ENCODE data around the gene ADAM22. TPM values are rescaled to one million over a fixed set of nuclear protein-coding genes. Genes with fewer than 3 reads are reported as not detected.

ADAM22 gene
- total RNA-seq, 4 donors from 2014 or later: 6.8 to 87.5 (median 13.3) TPM

DNA sequence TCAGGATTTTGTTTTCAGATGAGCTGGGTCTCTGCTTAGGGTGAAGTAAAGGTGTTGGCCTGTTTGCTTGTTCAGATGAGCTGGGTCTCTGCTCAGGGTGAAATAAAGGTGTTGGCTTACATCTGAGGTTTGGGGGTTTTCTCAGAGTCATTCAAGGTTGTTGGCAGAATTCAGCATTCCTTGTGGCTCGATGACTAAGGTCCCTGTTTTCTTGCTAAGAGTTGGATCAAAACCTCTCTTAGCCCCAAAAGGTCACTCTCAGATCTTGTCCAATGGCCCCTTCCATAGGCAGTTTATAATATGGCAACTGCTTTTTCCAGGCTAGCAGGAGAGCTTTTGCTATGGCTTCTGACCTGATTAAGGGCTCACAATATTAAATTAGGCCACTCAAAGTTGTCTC, 106.6 kb downstream of the ADAM22 start:
- TF ChIP-seq, protein P1, sequence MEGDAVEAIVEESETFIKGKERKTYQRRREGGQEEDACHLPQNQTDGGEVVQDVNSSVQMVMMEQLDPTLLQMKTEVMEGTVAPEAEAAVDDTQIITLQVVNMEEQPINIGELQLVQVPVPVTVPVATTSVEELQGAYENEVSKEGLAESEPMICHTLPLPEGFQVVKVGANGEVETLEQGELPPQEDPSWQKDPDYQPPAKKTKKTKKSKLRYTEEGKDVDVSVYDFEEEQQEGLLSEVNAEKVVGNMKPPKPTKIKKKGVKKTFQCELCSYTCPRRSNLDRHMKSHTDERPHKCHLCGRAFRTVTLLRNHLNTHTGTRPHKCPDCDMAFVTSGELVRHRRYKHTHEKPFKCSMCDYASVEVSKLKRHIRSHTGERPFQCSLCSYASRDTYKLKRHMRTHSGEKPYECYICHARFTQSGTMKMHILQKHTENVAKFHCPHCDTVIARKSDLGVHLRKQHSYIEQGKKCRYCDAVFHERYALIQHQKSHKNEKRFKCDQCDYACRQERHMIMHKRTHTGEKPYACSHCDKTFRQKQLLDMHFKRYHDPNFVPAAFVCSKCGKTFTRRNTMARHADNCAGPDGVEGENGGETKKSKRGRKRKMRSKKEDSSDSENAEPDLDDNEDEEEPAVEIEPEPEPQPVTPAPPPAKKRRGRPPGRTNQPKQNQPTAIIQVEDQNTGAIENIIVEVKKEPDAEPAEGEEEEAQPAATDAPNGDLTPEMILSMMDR (IDR thresholded peaks at IDR 0.05): no peak
- no peak for TF ChIP-seq POLR2A (IDR thresholded peaks at IDR 0.05)
- H3K27ac ChIP-seq: no peak overlapping the region
- H3K27me3 ChIP-seq: no peaks in the 10 kb centered on the region
- intact Hi-C loops (cut with DNase I; ENCODE audit: low total_unique reads): no loop called here
- H3K9me3 ChIP-seq: no peaks in the 10 kb centered on the region
- H3K36me3 ChIP-seq: no peaks in the 10 kb centered on the region
- DNase-seq: no peak
- no peak overlapping the region for H3K4me3 ChIP-seq
- no peaks in the 10 kb centered on the region for H3K4me1 ChIP-seq

GRCh38 chr7:88041583-88041982, 107.5 kb downstream of the ADAM22 start:
- H3K4me3 ChIP-seq: no peak overlapping the region
- H3K4me1 ChIP-seq: no peaks in the 10 kb centered on the region
- no peaks in the 10 kb centered on the region for H3K9me3 ChIP-seq
- no peaks in the 10 kb centered on the region for H3K27me3 ChIP-seq
- TF ChIP-seq, protein P1 (IDR thresholded peaks at IDR 0.05): no peak
- no peak for TF ChIP-seq POLR2A (IDR thresholded peaks at IDR 0.05)
- no peaks in the 10 kb centered on the region for H3K36me3 ChIP-seq
- DNase-seq: no peak
- peak overlapping the region in 1 of 2 donors; percentile 10 for H3K27ac ChIP-seq
- intact Hi-C loops (cut with DNase I; ENCODE audit: low total_unique reads): no loop called here

DNA sequence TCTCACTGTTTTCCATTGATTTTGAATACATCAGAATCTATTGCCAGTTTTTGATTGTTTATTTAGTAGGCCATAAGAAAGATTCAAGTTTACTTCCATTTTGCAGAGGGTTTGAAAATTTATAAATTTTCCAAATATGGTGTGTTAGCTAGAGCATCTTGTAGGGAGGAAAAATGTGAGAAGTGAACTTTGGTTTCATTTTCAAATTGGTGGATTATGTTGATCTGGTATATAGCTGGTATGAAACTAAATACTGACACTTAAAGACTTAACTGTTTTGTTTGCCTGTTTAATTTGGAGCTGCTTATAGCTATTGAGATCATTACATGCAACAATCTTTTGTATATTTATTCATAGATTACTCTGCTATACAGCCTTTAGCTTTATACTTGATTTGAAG, 108.1 kb downstream of the ADAM22 start:
- TF ChIP-seq, protein P1 (IDR thresholded peaks at IDR 0.05): no peak
- TF ChIP-seq POLR2A (IDR thresholded peaks at IDR 0.05): no peak
- no peaks in the 10 kb centered on the region for H3K4me1 ChIP-seq
- intact Hi-C loops (cut with DNase I; ENCODE audit: low total_unique reads): no loop called here
- no peaks in the 10 kb centered on the region for H3K9me3 ChIP-seq
- H3K27ac ChIP-seq: peak overlapping the region in 1 of 2 donors; percentile 10
- no peak overlapping the region for H3K4me3 ChIP-seq
- no peaks in the 10 kb centered on the region for H3K27me3 ChIP-seq
- H3K36me3 ChIP-seq: no peaks in the 10 kb centered on the region
- no peak for DNase-seq

GRCh38 chr7:88042803-88043202, 108.8 kb downstream of the ADAM22 start:
- intact Hi-C loops (cut with DNase I; ENCODE audit: low total_unique reads): no loop called here
- Histone ChIP-seq H3K9me3 (no peaks in the 10 kb centered on the region), H3K4me1 (no peaks in the 10 kb centered on the region), H3K27ac (peak overlapping the region in 1 of 2 donors; percentile 10), H3K27me3 (no peaks in the 10 kb centered on the region), H3K4me3 (no peak overlapping the region), H3K36me3 (no peaks in the 10 kb centered on the region)
- DNase-seq: no peak
- no peak for TF ChIP-seq POLR2A (IDR thresholded peaks at IDR 0.05)
- TF ChIP-seq, protein P1 (IDR thresholded peaks at IDR 0.05): no peak

DNA sequence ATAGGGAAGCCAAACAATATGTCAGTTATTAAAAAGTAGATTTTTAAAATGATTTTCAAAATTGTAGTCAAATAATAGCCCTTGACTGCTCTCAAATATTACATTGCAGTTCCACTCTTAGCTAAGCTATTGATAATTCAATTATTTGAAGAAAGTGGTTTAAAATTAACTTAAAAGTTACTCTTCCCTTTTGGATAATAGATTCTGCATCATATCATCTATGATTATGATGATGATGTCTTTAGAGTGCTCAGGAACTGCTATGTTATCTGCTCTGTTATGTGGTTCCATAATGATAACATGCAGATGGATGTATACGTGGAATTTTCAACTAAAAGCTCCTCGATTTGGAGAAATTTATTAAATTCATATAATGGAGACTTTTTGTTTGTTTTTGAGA, 110.0 kb downstream of the ADAM22 start:
- no peaks in the 10 kb centered on the region for H3K36me3 ChIP-seq
- no peaks in the 10 kb centered on the region for H3K9me3 ChIP-seq
- no peak overlapping the region for H3K27ac ChIP-seq
- H3K27me3 ChIP-seq: no peaks in the 10 kb centered on the region
- intact Hi-C loops (cut with DNase I; ENCODE audit: low total_unique reads): no loop called here
- H3K4me3 ChIP-seq: no peak overlapping the region
- DNase-seq: no peak
- H3K4me1 ChIP-seq: no peaks in the 10 kb centered on the region
- TF ChIP-seq POLR2A (IDR thresholded peaks at IDR 0.05): no peak
- TF ChIP-seq, protein P1 (IDR thresholded peaks at IDR 0.05): no peak
